IPS-NIHi7 (cell line): ENCODE results near the gene C16orf54.
"Not testable (repeated sequence)": the region's sequence is repeated elsewhere in the genome, so short reads cannot be mapped to it uniquely, and the experiment has no call there.

Source experiments
- DNase-seq: peaks from one replicate; pipeline ENCODE4 v3.0.0; 2012; ENCODE audit warnings: mixed read lengths; ENCODE audit errors: extremely low spot score

Gene C16orf54

DNA sequence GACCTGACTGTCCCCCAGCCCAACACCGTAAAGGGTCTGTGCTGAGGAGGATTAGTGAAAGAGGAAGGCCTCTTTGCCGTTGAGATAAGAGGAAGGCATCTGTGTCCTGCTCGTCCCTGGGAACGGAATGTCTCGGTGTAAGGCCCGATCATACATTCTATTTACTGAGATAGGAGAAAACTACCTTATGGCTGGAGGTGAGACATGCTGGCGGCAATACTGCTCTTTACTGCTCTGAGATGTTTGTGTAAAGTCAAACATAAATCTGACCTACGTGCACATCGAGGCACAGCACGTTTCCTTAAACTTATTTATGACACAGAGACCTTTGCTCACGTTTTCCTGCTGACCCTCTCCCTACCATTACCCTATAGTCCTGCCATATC, 5.2 kb downstream of the C16orf54 start:
- not testable (repeated sequence) for DNase-seq

DNA sequence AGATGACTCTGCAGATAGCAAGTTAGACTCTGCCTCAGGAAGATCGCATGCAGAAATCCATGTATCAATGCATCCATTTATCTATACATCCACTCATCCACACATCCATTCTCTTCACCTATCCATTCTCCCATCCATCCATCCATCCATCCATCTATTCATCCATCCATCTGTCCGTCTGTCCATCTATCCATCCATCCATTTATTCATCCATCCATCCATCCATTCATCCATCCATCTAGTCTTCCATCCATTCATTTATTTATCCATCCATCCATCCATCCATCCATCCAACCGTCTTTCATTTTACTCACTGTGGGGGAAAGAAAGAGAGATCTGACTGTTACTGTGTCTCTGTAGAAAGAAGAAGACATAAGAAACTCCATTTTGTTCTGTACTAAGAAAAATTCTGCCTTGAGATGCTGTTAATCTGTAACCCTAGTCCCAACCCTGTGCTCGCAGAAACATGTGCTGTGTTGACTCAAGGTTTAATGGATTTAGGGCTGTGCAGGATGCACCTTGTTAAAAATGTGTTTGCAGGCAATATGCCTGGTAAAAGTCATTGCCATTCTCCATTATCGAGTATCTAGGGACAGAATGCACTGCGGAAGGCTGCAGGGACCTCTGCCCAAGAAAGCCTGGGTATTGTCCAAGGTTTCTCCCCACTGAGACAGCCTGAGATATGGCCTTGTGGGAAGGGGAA, 5.7 kb downstream of the C16orf54 start:
- not testable (repeated sequence) for DNase-seq

DNA sequence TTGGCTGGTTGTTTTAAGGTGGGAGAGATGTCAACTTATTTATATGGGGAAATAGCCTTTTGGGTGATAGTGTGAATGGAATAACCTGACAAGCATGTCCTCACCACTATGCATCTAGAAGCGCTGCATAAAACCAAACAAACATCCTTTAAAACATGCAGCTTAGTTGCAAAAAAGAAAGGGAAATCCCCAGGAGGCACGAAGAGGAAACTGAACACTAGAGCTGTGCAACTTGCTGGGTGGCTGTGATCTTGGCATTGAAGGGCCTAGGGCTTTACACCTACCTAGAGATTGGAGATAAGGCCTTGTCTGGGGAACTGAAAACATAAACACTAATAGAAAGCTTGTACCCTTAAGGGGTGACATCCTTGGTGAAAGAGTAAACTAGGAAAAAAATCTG, 7.3 kb downstream of the C16orf54 start:
- DNase-seq = no peak

DNA sequence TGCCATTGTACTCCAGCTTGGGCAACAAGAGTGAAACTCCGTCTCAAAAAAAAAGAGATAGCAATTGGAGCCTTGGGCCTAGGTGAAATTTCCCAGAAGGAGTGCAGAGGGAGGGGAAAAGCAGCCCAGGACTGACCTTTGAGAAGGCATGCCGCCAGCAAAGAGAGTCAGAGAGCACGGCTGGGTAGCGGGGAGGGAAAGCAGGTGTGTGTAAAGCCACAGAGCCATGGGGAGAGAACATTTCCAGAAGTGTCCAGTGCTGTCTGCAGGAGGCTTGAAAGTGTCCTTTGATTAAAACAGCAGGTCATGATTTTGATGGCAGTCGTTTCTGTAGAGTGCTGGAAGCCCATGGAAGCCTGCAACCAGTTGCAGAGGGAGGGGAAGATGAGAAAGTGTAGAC, 8.1 kb downstream of the C16orf54 start:
- DNase-seq = no peak

DNA sequence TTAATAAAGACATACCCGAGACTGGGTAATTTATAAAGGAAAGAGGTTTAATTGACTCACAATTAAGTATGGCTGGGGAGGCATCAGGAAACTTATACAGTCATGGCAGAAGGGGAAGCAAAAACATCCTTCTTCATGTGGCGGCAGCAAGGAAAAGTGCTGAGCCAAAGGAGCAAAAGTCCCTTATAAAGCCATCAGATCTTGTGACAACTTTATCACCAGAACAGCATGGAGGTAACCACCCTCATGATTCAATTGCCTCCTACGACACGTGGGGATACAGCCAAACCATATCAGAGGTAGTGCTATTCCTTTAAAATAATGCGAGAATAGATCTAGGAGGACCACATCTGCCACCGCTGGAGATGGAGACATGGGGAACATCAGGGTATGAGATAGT, 9.0 kb downstream of the C16orf54 start:
- no peak for DNase-seq

DNA sequence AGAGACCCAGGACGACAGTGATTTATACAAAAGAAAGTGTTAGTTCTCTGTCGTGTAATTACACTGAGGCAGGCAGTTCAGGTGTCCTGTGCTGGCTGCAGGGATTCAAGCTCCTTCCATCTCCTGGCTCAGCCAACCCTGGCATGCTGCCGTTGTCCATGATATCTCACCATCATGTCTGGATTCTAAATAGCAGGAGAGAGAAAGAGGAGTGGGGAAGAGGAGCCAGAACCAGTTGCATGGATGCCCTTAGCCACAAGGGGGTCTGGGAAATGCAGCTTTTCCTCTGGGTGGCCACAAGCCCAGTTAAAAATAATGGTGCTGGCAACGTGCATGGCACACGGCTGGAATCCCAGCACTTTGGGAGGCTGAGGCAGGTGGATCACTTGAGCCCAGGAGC, 9.7 kb downstream of the C16orf54 start:
- DNase-seq = no peak

DNA sequence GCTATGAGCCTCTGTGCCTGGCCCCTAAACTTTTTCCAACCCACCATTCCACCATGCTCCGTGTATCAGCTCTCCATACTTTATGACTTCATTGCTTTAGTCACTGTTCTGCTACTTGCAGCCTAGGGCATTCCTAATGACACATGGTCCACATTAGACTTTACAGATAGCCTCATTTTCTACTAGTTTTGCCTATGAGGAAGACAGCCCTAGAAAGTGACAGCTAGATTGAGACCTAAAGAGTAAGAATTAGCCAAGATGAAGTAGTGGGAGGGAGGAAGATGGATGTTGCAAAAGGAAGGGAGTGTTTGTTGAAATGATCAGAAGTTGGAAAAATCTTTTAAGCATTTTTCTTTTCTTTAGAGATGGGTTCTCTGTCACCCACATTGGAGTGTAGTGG, 11.0 kb downstream of the C16orf54 start:
- no peak for DNase-seq

DNA sequence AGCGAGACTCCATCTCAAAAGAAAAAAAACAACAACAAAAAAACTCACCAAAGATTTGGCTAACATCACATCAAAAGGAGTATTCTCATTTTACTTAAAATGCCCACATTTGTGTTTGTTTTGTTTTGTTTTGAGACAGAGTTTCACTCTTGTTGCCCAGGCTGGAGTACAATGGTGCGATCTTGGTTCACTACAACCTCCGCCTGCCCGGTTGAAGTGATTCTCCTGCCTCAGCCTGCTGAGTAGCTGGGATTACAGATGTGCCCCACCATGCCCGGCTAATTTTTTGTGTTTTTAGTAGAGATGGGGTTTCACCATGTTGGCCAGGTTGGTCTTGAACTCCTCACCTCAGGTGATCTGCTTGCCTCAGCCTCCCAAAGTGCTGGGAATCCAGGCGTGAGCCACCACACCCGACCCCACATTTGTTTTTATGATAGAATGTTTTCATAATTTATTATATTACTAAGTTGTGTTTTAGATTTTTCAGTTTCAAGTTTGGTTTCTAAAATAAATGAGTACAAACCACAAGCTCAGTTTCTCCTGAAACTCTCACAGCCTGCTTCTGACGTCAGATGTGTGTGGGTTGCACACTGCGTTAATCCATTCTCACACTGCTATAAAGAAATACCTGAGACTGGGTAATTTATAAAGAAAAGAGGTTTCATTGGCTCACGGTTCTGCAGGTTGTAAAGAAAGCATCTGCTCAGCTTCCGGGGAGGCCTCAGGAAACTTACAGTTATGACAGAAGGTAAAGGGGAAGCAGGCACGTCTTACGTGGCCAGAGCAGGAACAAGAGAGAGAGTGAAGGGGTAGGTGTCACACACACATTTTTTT, 13.8 kb downstream of the C16orf54 start:
- not testable (repeated sequence) for DNase-seq

DNA sequence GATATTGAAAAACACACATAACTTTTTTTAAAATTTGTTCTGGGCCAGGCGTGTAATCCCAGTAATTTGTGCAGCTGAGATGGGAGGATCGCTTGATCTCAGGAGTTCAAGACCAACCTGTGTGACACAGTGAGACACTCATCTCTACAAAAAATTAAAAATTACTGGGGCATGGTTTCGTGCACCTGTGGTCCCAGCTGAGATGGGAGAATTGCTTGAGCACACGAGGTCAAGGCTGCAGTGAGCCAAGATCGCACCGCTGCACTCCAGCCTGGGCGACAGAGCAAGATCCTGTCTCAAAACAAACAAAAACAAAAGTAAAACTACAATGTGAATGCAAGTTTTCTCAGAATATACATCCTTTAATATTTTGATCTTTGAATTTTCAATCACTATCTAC, 15.1 kb downstream of the C16orf54 start:
- no peak for DNase-seq

DNA sequence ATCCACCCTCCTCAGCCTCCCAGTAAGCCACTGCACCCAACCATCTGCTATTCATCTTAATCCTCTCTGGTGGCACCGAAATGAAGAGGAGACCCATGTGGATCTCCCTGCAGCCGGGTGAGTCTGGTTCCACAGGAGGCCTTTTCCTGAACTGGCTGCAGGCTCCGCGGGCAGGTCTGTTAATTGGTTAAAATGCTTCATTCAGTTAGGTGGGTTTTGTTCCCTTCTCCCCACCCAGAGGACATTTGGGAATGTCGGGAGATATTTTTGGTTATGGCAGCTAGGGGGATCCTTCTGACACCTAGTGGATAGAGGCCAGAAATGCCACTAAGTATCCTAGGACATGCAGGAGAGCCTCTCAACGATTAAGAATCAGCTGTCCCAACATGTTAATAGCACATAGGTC, 16.7 kb downstream of the C16orf54 start:
- peak; percentile 59 for DNase-seq

DNA sequence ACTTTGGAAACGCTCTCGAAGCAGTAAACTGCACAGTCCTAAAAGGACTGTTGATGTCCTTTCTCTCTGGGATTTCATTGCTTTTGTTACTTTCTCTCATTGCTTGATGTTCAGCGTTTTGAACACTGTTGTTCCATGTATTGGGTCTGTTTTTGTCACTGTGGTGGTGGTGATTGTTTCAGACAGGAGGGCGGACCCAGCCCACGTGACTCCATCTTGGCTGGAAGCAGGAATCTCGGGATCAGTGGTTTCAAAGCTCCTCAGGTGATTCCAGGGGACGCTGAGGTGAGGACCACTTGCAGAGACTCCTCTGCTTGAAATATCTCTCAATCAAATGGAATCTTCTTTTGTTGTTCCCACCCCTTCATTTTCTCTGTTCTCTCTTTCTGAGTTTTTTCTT, 18.3 kb downstream of the C16orf54 start:
- no peak for DNase-seq

DNA sequence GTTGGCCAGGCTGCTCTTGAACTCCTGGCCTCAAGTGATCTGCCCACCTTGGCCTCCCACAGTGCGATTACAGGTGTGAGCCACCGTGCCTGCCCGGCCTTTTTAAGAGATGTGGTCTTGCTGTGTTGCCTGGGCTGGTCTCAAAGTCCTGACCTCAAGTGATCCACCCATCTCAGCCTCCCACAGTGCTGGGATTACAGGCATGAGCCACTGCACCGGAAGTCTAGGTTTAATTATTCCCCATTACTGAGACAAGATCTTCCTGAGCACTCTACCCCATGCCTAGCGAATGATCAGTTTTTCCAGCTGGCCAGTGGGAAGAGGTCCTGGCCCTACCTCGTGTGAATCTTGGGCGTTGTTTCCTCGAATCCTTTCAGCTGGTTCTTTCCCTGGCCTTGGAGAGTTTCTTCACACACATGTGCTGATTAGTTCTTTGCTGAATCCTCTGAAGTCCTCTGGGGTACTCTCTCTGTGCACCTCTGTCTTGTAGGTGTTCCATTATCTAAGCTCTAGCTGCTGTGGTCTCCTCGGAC, 18.9 kb downstream of the C16orf54 start:
- DNase-seq = no peak

DNA sequence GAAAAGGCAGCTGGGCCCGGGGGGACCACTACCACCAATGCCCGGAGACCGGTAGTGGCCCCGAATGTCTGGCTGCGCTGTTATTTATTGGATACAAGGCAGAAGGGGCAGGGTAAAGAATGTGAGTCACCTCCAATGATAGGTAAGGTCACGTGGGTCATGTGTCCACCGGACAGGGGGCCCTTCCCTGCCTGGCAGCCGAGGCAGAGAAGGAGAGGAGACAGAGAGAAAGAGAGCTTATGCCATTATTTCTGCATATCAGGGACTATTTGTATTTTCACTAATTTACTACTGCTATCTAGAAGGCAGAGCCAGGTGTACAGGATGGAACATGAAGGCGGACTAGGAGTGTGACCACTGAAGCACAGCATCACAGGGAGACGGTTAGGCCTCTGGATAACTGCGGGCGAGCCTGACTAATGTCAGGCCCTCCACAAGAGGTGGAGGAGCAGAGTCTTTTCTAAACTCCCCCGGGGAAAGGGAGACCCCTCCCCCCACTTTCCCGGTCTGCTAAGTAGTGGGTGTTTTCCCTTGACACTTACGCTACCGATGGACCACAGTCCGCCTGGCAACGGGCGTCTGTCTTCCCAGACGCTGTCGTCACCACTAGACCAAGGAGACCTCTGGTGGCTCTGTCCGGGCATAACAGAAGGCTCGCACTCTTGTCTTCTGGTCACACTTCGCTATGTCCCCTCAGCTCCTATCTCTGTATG, 24.5 kb downstream of the C16orf54 start:
- DNase-seq = not testable (repeated sequence)

DNA sequence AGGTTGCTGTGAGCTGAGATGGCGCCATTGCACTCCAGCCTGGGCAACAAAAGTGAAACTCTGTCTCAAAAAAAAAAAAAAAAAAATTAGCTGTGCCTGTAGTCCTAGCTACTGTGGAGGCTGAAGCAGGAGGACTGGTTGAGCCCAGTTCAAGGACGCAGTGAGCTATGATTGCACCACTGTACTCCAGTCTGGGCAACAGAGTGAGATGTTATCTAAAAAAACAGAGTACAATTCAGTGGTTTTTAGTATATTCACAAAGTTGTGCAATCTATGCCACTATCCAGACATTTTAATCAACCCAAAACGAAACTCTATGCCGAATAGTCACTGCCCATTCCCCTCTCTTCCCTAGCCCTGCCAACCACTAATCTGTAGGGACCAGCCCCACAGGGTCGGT, 25.1 kb downstream of the C16orf54 start:
- no peak for DNase-seq

DNA sequence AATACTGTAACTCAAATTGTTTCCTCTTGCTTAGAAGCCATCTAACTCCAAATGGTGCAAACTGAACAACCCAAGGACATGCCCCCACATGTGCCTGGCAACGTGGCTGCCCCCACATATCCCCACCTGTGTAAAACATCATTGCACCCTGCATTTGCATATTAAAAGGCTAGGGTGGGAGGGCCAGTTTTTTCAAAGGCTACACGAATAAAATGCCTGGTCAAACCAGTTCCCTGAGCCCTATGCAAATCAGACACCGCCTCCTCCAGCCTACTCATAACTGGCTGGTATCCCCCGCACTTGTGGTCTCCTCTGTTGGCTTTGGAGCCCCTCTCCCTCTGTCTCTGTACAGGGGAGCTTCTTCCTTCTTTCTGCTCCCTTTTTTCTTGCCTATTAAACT, 26.7 kb downstream of the C16orf54 start:
- DNase-seq = no peak

DNA sequence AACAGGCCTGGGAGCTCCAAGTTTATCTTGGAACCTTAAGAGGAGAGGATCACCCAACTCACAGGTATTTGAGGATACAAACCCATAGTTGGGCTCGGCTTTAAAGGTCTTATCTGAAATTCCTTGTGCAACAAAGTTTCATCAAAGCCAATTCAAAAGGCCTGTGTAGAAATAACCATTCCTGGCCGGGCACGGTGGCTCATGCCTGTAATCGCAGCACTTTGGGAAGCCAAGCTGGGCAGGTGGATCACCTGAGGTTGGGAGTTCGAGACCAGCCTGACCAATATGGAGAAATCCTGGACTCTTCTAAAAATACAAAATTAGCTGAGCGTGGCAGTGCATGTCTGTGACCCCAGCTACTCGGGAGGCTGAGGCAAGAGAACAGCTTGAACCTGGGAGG, 28.7 kb downstream of the C16orf54 start:
- no peak for DNase-seq

DNA sequence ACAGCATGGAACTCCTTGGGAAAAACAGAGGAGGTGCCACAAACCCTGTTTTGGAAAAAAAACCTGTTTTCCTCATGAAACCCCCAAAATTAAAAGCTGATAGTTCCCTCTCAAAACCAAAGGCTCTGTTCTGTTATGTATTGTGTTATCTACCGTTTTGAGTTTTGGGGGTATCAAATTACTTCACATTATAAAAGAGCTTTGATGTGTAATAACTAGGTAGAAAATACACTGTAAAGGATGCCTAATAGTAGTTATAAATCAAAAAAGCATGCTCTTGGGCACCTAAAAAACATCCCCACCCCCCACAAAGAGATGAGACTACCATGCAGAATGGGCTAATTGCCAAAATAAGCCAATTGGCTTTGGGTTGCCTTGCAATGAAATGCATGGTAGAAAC, 30.8 kb downstream of the C16orf54 start:
- DNase-seq = no peak

DNA sequence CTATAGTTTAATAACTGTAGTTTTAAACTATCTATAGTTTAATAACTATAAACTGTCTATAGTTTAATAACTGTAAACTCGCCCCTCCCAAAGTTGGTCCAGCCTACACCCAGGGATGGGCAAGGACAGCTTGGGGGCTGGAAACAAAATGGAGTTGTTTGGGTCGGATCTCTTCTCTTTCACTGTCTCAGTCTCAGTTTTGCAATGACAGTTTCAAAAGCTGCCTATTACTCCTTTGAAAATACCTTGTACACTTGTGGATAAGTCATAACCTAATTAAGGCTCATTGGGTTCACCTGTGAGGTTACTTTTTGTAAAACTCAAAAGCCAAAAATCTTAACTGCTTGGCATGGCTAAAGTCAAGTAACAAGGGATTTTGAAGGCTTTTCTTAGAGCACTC, 31.4 kb downstream of the C16orf54 start:
- no peak for DNase-seq

DNA sequence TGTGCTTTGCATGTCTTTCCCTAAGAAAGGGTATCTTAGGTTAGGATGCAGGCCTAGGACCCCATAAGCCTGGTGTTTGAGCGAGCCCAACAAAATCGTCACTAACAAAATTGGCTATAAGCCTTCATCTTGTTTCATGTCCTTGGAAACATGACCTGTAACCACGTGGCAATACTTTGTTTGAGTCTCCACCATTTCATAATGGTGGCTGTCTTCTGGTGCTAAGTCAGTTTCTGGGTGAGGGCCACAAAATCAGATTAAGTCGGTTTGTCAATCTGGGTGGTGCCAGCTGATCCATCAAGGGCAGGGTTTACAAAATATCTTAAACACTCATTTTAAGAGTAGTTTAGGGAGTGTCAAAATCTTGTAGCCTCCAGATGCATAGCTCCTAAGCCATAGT, 33.0 kb downstream of the C16orf54 start:
- DNase-seq = no peak

DNA sequence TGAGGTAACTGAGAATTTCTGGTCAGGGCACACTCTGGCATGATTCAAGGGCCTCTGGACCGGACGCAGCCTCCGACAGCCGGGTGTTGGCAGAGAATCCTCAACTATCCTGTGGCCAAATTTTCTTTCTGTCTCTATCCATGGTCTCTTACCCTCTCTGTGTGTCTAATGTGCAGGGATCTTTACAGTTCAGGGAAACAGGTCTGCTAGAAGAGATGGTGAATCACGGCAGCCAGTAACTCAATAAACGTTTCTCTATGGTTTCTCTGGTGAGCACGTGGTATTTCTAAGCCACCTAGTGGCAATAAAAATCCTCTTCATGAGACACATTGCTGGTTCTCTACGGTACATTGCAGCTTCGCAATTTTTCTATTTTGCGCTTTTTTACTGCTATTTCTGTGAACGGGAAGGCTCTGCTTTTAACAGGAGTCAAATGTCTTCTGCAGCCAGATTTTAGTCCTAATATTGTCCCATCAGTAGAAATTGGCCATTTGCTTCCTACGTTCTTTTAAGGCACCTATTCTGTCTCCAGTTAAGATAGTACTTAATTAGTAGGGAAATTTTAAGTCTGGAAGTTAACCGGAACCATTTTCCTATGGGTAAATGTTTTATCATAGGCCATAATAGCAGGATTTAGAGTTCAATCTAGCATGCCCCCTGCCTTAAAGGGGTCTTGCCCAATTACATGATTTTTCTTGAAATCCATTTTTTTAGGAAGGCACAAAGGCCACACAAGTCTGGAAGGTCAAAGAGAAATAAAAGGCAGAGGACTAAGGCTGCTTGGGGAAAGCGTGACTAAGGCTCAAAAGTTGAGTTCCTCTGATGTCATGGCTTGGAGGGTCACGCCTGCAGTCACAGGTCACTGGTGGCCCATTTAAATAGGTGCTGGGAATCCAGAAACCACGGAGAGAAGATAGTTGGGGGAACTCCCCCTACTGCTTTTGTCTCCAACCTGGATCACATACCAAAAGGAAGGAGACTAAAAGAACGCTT, 35.3 kb downstream of the C16orf54 start:
- DNase-seq = no peak

DNA sequence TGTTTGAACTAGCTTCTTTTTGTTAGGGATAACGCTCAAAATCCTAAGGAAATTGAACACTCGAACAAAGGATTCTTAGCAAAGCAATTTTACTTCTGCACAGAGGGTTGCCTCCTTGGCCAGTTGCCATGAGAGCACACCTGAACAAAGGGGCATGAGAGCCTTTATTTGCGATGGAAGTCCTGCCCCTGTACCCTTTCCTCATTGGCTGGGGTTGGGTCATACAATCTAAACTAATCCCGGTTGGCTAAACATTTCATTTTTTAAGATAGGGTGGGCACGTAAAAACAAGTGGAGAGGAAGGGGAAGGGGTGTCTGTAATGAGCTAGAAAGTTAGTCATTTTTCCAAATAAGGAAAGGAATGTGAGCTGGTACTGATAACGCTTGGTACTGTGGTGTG, 36.1 kb downstream of the C16orf54 start:
- DNase-seq = not testable (repeated sequence)
